DOHH2 (cell line): Measurements from ENCODE around the gene OR10J5.
"Not testable (repeated sequence)": the region's sequence is repeated elsewhere in the genome, so short reads cannot be mapped to it uniquely, and the experiment has no call there.

Experiments
- H3F3A ChIP-seq: fragments of 200-600 bp; sonication (generic), shearing (Covaris generic); 2 replicates; pipeline ENCODE4 v1.6.0; 2016; ENCODE audit warnings: antibody characterized with exemption, mild to moderate bottlenecking; ENCODE audit not compliant: control insufficient read depth, insufficient read depth
- H3K27ac ChIP-seq: fragments of 200-600 bp; sonication (generic); 2 replicates; pipeline ENCODE4 v1.5.1; 2014; ENCODE audit warnings: low read depth, mild to moderate bottlenecking, low read length, moderate library complexity
- H3K27me3 ChIP-seq: fragments of 200-600 bp; sonication (generic); 2 replicates; pipeline ENCODE4 v1.6.1; 2014; ENCODE audit warnings: mild to moderate bottlenecking, low read length, mixed read lengths; ENCODE audit not compliant: control insufficient read depth
- H3K36me3 ChIP-seq: fragments of 200-600 bp; sonication (generic); 2 replicates; pipeline ENCODE4 v1.6.1; 2014; ENCODE audit warnings: mild to moderate bottlenecking, low read length, moderate library complexity, mixed read lengths; ENCODE audit not compliant: control insufficient read depth
- H3K4me1 ChIP-seq: fragments of 200-600 bp; sonication (generic); 2 replicates; pipeline ENCODE4 v1.6.1; 2014; ENCODE audit warnings: mild to moderate bottlenecking, low read length, mixed read lengths; ENCODE audit not compliant: control insufficient read depth
- H3K4me2 ChIP-seq: fragments of 200-600 bp; sonication (generic); 2 replicates; pipeline ENCODE4 v1.6.0; 2014; ENCODE audit warnings: mild to moderate bottlenecking, low read length, moderate library complexity
- H3K4me3 ChIP-seq: fragments of 200-600 bp; sonication (generic); 2 replicates; pipeline ENCODE4 v1.5.1; 2014; ENCODE audit warnings: mild to moderate bottlenecking, low read length, mixed read lengths
- H3K79me2 ChIP-seq: fragments of 200-600 bp; sonication (generic); 2 replicates; pipeline ENCODE4 v1.6.1; 2014; ENCODE audit warnings: mild to moderate bottlenecking, low read length, mixed read lengths; ENCODE audit not compliant: control insufficient read depth
- H3K9me2 ChIP-seq: fragments of 200-600 bp; sonication (generic); replicated peaks from 2 replicates; pipeline ENCODE4 v1.6.1; 2014; ENCODE audit warnings: mild to moderate bottlenecking, low read length, mixed read lengths; ENCODE audit not compliant: control insufficient read depth
- H3K9me3 ChIP-seq: fragments of 200-600 bp; sonication (generic); 2 replicates; pipeline ENCODE4 v1.6.1; 2014; ENCODE audit warnings: antibody characterized with exemption, low read length, mixed read lengths; ENCODE audit not compliant: control insufficient read depth, insufficient read depth
- H4K20me1 ChIP-seq: fragments of 200-600 bp; sonication (generic); 2 replicates; pipeline ENCODE4 v1.6.0; 2014; ENCODE audit warnings: low read depth, mild to moderate bottlenecking, antibody characterized with exemption, low read length, moderate library complexity; ENCODE audit not compliant: control insufficient read depth, insufficient read depth
- CTCF ChIP-seq: fragments of 200-600 bp; sonication (generic); IDR thresholded peaks from one replicate; pipeline ENCODE4 v1.5.1; 2014; ENCODE audit warnings: antibody characterized with exemption, mild to moderate bottlenecking, low read depth, low read length; ENCODE audit not compliant: poor library complexity, severe bottlenecking
- EZH2phosphoT487 ChIP-seq: fragments of 200-600 bp; sonication (generic); IDR thresholded peaks from 2 replicates; pipeline ENCODE4 v1.6.1; 2017; ENCODE audit warnings: borderline replicate concordance, mild to moderate bottlenecking, antibody characterized with exemption, low read length, moderate library complexity, mixed read lengths

Gene OR10J5

GRCh38 chr1:159548126-159548525 lies 12.3 kb upstream of the OR10J5 start:
- Histone ChIP-seq H3F3A (no peaks in the 10 kb centered on the region), H3K9me2 (no peaks in the 10 kb centered on the region), H3K4me3 (no peak overlapping the region), H3K9me3 (no peaks in the 10 kb centered on the region), H3K27me3 (no peaks in the 10 kb centered on the region), H3K79me2 (no peaks in the 10 kb centered on the region), H3K36me3 (no peaks in the 10 kb centered on the region), H4K20me1 (no peaks in the 10 kb centered on the region), H3K4me1 (no peaks in the 10 kb centered on the region), H3K27ac (no peak overlapping the region), H3K4me2 (no peak overlapping the region)
- TF ChIP-seq EZH2phosphoT487 (no peak), CTCF (no peak)

GRCh38 chr1:159532922-159533321 lies 2.9 kb downstream of the OR10J5 start:
- no peak overlapping the region for H3K27ac ChIP-seq
- H3K9me2 ChIP-seq, result no peaks in the 10 kb centered on the region
- no peaks in the 10 kb centered on the region for H3K36me3 ChIP-seq
- no peaks in the 10 kb centered on the region for H3F3A ChIP-seq
- no peak overlapping the region for H3K4me2 ChIP-seq
- H3K27me3 ChIP-seq, result no peaks in the 10 kb centered on the region
- H3K4me1 ChIP-seq, result no peaks in the 10 kb centered on the region
- TF ChIP-seq EZH2phosphoT487, result no peak
- no peak for TF ChIP-seq CTCF
- no peaks in the 10 kb centered on the region for H3K9me3 ChIP-seq
- no peaks in the 10 kb centered on the region for H3K79me2 ChIP-seq
- no peaks in the 10 kb centered on the region for H4K20me1 ChIP-seq
- H3K4me3 ChIP-seq, result no peak overlapping the region

GRCh38 chr1:159524792-159525191 lies 11.0 kb downstream of the OR10J5 start:
- H3K36me3 ChIP-seq, H3K27ac ChIP-seq, H3K4me3 ChIP-seq, H3K79me2 ChIP-seq, H3K9me2 ChIP-seq, H3K27me3 ChIP-seq, H3K9me3 ChIP-seq, H3K4me1 ChIP-seq, H3K4me2 ChIP-seq, H4K20me1 ChIP-seq, H3F3A ChIP-seq: not testable (repeated sequence)

- no peaks in the 10 kb centered on the region for H4K20me1 ChIP-seq
- no peak for TF ChIP-seq EZH2phosphoT487
- no peak for TF ChIP-seq CTCF
- H3K9me2 ChIP-seq, result no peaks in the 10 kb centered on the region
- no peaks in the 10 kb centered on the region for H3K27me3 ChIP-seq
- no peaks in the 10 kb centered on the region for H3K4me1 ChIP-seq
- H3K79me2 ChIP-seq, result no peaks in the 10 kb centered on the region
- H3K4me3 ChIP-seq, result no peak overlapping the region
- no peak overlapping the region for H3K4me2 ChIP-seq
- no peaks in the 10 kb centered on the region for H3K36me3 ChIP-seq
- H3K27ac ChIP-seq, result no peak overlapping the region
- no peaks in the 10 kb centered on the region for H3F3A ChIP-seq
- H3K9me3 ChIP-seq, result no peaks in the 10 kb centered on the region
These were observed 25.6 kb downstream of the OR10J5 start for GRCh38 chr1:159510229-159510541.
